Activated naive CD8-positive, alpha-beta T cell treated with anti-CD3 and anti-CD28 coated beads, Interleukin-2, amount 10 ng/mL, durations not matched to agents 7 days and 5 days (primary cell): ENCODE data around the gene KRTAP10-1. TPM values are rescaled to one million over a fixed set of nuclear protein-coding genes. Genes with fewer than 3 reads are reported as not detected.
"Not testable (repeated sequence)": the region's sequence is repeated elsewhere in the genome, so short reads cannot be mapped to it uniquely, and the experiment has no call there.

Experiments used
- ATAC-seq: fragments of 150-1000 bp; cut with Tn5 transposase; one replicate; pipeline ENCODE4 v1.10.0; 2021; ENCODE audit warnings: low read depth, moderate library complexity
- POLR2A ChIA-PET: fragments of 350-600 bp; sonication (Branson Sonifier 250); formaldehyde crosslinking; loops from one replicate; lab custom pipeline; 2021; ENCODE audit warnings: antibody characterized with exemption; lab: Charles Lee
- DNase-seq: peaks from one replicate; pipeline ENCODE4 v3.0.0; 2021
- H3K27ac Mint-ChIP-seq: one replicate; pipeline ENCODE4 v1.8.0; 2022; ENCODE audit warnings: mild to moderate bottlenecking, mixed read lengths
- H3K27me3 Mint-ChIP-seq: one replicate; pipeline ENCODE4 v1.8.0; 2022; ENCODE audit warnings: mild to moderate bottlenecking, moderate library complexity, mixed read lengths
- H3K36me3 Mint-ChIP-seq: one replicate; pipeline ENCODE4 v1.8.0; 2021; ENCODE audit warnings: mild to moderate bottlenecking, mixed read lengths
- H3K4me1 Mint-ChIP-seq: one replicate; pipeline ENCODE4 v1.8.0; 2021; ENCODE audit warnings: mixed read lengths
- H3K4me3 Mint-ChIP-seq: one replicate; pipeline ENCODE4 v1.8.0; 2022; ENCODE audit warnings: mild to moderate bottlenecking, moderate library complexity, mixed read lengths
- H3K9me3 Mint-ChIP-seq: one replicate; pipeline ENCODE4 v1.8.0; 2021; ENCODE audit warnings: mixed read lengths
- total RNA-seq, 2 experiments: library from RNA; stranded (reverse); gene quantifications; one replicate each; pipeline ENCODE4 v1.2.3, GENCODE V29; 2021

KRTAP10-1 gene
- total RNA-seq, 2 experiments from 2014 or later, result not detected

GRCh38 chr21:44508711-44509445 is 31.1 kb downstream of the KRTAP10-1 start:
- POLR2A ChIA-PET, result no interaction called here
- H3K36me3 Mint-ChIP-seq, result no peaks in the 10 kb centered on the region
- peaks cover 4% of the 10 kb centered on the region for H3K4me1 Mint-ChIP-seq
- no peak for ATAC-seq
- no peaks in the 10 kb centered on the region for H3K9me3 Mint-ChIP-seq
- H3K27me3 Mint-ChIP-seq, result peaks cover 2% of the 10 kb centered on the region
- no peak for DNase-seq
- no peak overlapping the region for H3K27ac Mint-ChIP-seq
- no peak overlapping the region for H3K4me3 Mint-ChIP-seq

- Mint-ChIP-seq H3K27me3 (peaks cover 2% of the 10 kb centered on the region), H3K27ac (no peak overlapping the region), H3K4me3 (no peak overlapping the region), H3K9me3 (no peaks in the 10 kb centered on the region), H3K36me3 (no peaks in the 10 kb centered on the region), H3K4me1 (peaks cover 6% of the 10 kb centered on the region)
- POLR2A ChIA-PET, result no interaction called here
- DNase-seq (no peak), ATAC-seq (no peak)
Observed at GRCh38 chr21:44508426-44508710, 31.6 kb downstream of the KRTAP10-1 start.

GRCh38 chr21:44507673-44508425 is 32.1 kb downstream of the KRTAP10-1 start:
- Mint-ChIP-seq H3K27ac (no peak overlapping the region), H3K27me3 (peaks cover 2% of the 10 kb centered on the region), H3K4me1 (peaks cover 6% of the 10 kb centered on the region), H3K36me3 (no peaks in the 10 kb centered on the region), H3K9me3 (no peaks in the 10 kb centered on the region), H3K4me3 (no peak overlapping the region)
- POLR2A ChIA-PET, result no interaction called here
- DNase-seq (no peak), ATAC-seq (no peak)

- ATAC-seq (no peak), DNase-seq (no peak)
- Mint-ChIP-seq H3K27me3 (peaks cover 2% of the 10 kb centered on the region), H3K4me1 (peaks cover 6% of the 10 kb centered on the region), H3K36me3 (no peaks in the 10 kb centered on the region), H3K27ac (no peak overlapping the region), H3K9me3 (no peaks in the 10 kb centered on the region), H3K4me3 (no peak overlapping the region)
- POLR2A ChIA-PET, result no interaction called here
Observed at GRCh38 chr21:44506279-44507255, 33.4 kb downstream of the KRTAP10-1 start.

- Mint-ChIP-seq H3K27ac (no peak overlapping the region), H3K4me1 (peaks cover 6% of the 10 kb centered on the region)
- no peak for ATAC-seq
Observed at GRCh38 chr21:44505673-44506278, 34.2 kb downstream of the KRTAP10-1 start.

GRCh38 chr21:44503901-44504399 is 36.0 kb downstream of the KRTAP10-1 start:
- Mint-ChIP-seq H3K27me3 (peaks cover 2% of the 10 kb centered on the region), H3K4me3 (peak overlapping the region; percentile 32), H3K36me3 (no peaks in the 10 kb centered on the region), H3K27ac (peak overlapping the region; percentile 63), H3K4me1 (peaks cover 6% of the 10 kb centered on the region), H3K9me3 (no peaks in the 10 kb centered on the region)
- POLR2A ChIA-PET, result no interaction called here
- DNase-seq (peak; percentile 46), ATAC-seq (no peak)

More at GRCh38 chr21:44505673-44506278, 34.2 kb downstream of the KRTAP10-1 start:
- no peak overlapping the region for H3K4me3 Mint-ChIP-seq
- no peak for DNase-seq
- H3K36me3 Mint-ChIP-seq, result no peaks in the 10 kb centered on the region
- POLR2A ChIA-PET, result no interaction called here
- no peaks in the 10 kb centered on the region for H3K9me3 Mint-ChIP-seq
- H3K27me3 Mint-ChIP-seq, result peaks cover 2% of the 10 kb centered on the region

GRCh38 chr21:44503006-44503889 is 36.7 kb downstream of the KRTAP10-1 start:
- peak overlapping the region; percentile 63 for H3K27ac Mint-ChIP-seq
- H3K9me3 Mint-ChIP-seq, H3K4me3 Mint-ChIP-seq, H3K27me3 Mint-ChIP-seq, POLR2A ChIA-PET, H3K4me1 Mint-ChIP-seq, H3K36me3 Mint-ChIP-seq, ATAC-seq, DNase-seq: not testable (repeated sequence)

GRCh38 chr21:44502171-44502958 is 37.6 kb downstream of the KRTAP10-1 start:
- Mint-ChIP-seq H3K36me3 (no peaks in the 10 kb centered on the region), H3K27ac (no peak overlapping the region), H3K27me3 (peaks cover 6% of the 10 kb centered on the region), H3K4me3 (no peak overlapping the region), H3K4me1 (peaks cover 10% of the 10 kb centered on the region), H3K9me3 (no peaks in the 10 kb centered on the region)
- DNase-seq (no peak), ATAC-seq (no peak)
- POLR2A ChIA-PET, result interaction anchor here (0.6 kb wide), 1 partner anchor 296 kb away, joined by 3 read pairs; no protein-coding TSS in a partner anchor

- Mint-ChIP-seq H3K9me3 (peaks cover 1% of the 10 kb centered on the region), H3K27me3 (peaks cover 13% of the 10 kb centered on the region), H3K27ac (no peak overlapping the region), H3K4me3 (no peak overlapping the region), H3K4me1 (peaks cover 12% of the 10 kb centered on the region), H3K36me3 (no peaks in the 10 kb centered on the region)
- ATAC-seq (no peak), DNase-seq (no peak)
- POLR2A ChIA-PET, result no interaction called here
Observed at GRCh38 chr21:44500111-44500510, 39.9 kb downstream of the KRTAP10-1 start.

- H3K27me3 Mint-ChIP-seq, result peaks cover 13% of the 10 kb centered on the region
- H3K4me1 Mint-ChIP-seq, result peaks cover 12% of the 10 kb centered on the region
- H3K27ac Mint-ChIP-seq, result no peak overlapping the region
- H3K4me3 Mint-ChIP-seq, result no peak overlapping the region
- POLR2A ChIA-PET, result no interaction called here
- ATAC-seq (no peak), DNase-seq (no peak)
- peaks cover 1% of the 10 kb centered on the region for H3K9me3 Mint-ChIP-seq
- H3K36me3 Mint-ChIP-seq, result no peaks in the 10 kb centered on the region
Observed at GRCh38 chr21:44499631-44500030, 40.4 kb downstream of the KRTAP10-1 start.

- H3K36me3 Mint-ChIP-seq, result no peaks in the 10 kb centered on the region
- H3K4me1 Mint-ChIP-seq, result peaks cover 11% of the 10 kb centered on the region
- peaks cover 13% of the 10 kb centered on the region for H3K27me3 Mint-ChIP-seq
- no peak overlapping the region for H3K4me3 Mint-ChIP-seq
- no peak for ATAC-seq
- H3K27ac Mint-ChIP-seq, result no peak overlapping the region
- DNase-seq, result no peak
- H3K9me3 Mint-ChIP-seq, result peaks cover 1% of the 10 kb centered on the region
- POLR2A ChIA-PET, result no interaction called here
Observed at GRCh38 chr21:44499211-44499560, 40.8 kb downstream of the KRTAP10-1 start.
